Smooth muscle cell of the brain vasculature (primary cell): ENCODE measurements around the gene CFC1.
"Not testable (repeated sequence)": the region's sequence is repeated elsewhere in the genome, so short reads cannot be mapped to it uniquely, and the experiment has no call there.

Experiments
- DNase-seq: peaks from one replicate; pipeline ENCODE4 v3.0.0-alpha.2; 2012; ENCODE audit warnings: low read depth, low spot score

Gene CFC1

GRCh38 chr2:130583582-130583981, 15.8 kb downstream of the CFC1 start:
- not testable (repeated sequence) for DNase-seq

DNA sequence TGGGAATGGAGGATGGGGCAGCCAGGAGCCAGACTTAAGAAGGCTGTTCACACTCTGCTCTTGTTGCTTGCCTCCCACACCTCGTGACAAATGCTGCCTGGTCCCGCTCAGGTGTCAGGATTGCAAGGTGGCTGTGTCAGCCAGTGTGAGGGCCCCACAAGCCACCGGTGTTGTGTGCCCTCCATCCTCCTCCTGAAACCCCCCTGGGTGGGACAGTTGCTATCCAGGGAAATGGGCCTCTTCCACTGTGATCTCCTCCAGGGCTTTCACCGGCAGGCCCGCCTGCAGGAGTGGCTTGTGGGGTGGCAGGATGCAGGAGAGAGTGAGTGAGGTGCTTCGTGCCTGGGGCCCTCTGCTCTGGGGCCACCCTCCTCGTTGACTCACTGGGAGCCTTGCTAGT, 16.4 kb downstream of the CFC1 start:
- DNase-seq: not testable (repeated sequence)

GRCh38 chr2:130581491-130581890, 17.9 kb downstream of the CFC1 start:
- not testable (repeated sequence) for DNase-seq

DNA sequence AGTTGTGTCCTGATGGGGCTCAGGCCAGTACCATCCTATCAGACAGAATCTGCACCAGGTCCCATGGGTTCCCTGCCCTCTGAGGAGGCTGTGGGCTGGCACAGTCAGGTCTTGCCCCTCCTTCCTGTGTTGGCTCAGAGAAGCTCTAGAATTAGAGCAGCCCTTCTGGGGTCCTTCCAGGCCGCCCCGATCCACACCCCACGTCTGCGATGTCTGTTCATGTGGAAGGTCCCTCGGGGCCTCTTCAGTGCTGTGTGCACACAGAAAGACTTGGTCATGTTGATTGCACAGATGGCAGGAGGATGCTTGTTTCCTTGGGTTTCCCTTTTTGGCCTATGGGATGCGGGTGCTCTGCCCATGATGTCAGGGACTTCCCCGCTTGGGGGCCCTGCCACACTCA, 20.3 kb downstream of the CFC1 start:
- DNase-seq: not testable (repeated sequence)

DNA sequence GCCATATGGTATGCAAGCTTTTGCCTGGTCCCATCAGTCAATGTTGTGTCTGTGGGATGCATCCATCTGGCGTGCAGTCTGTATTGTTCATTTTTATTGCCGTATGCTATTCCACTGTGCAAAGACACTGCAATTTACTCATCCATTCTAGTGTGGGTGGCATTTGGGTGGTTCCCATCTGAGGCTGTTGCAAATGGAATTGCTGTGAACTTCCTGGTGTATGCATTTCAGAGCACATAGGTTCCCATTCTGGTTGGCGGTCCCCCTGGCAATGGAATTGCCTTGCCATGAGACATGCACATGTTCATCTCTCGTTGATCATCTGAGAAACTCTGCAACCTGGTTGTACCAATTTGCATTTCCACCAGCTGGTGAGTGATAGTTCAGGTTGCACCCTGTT, 21.8 kb downstream of the CFC1 start:
- DNase-seq: not testable (repeated sequence)

DNA sequence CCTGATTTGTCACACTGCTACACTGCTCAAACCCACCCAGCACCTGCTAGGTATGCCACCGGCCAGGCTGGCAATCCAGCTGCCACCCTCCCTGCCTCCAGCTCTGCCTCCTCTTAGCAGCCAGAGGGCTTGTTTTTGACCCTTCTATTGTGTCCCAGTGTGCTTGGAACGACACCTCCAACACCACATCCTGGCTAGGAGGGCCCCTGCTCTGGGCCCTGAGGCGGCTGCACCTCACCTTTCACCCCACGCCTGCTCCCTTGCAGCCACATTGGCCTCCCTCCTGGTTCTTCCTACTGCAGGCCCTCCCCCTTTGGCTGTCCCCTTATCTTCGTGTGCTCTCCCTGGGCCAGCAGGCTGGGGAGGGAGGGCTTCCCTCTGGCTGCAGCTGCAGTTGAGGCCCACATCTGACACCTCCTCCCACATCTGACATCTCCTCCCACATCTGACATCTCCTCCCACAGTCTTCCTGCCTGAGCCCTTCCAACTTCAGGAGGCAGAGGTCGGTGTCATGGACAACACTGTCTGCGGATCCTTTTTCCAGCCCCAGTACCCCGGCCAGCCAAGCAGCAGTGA, 23.1 kb downstream of the CFC1 start:
- not testable (repeated sequence) for DNase-seq

DNA sequence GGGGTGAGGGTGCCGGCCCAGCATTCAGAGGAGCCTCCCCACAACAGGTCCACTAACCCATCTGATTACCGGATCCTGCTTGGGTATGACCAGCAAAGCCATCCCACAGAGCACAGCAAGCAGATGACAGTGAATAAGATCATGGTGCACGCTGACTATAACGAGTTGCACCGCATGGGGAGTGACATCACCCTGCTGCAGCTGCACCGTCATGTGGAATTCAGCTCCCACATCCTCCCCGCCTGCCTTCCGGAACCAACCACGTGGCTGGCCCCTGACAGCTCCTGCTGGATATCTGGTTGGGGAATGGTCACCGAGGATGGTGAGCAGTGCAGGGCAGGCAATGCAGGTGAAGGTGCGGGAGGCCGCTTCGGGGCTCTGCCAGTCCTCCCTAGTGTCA, 25.1 kb downstream of the CFC1 start:
- DNase-seq: not testable (repeated sequence)

GRCh38 chr2:130571929-130572328, 27.4 kb downstream of the CFC1 start:
- not testable (repeated sequence) for DNase-seq

GRCh38 chr2:130566165-130566564, 33.2 kb downstream of the CFC1 start:
- DNase-seq: not testable (repeated sequence)

DNA sequence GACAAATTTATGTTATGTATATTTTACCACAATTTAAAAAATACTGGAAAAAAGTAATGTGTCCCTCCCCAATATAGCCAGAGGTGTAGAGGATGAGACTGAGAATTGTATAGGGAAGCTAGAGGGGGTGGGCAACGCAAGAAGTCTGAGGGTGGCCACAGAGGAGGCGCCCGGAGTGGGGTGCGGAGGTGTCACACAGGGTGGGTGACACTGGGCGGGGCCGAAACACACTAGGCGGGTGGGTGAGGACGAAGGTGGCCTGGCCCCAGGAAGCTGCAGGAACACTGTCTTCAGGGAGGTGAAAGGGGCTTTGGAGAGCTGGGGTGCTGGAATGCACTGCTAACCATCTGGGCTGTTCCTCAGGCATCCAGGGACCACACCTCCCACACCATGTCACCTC, 42.9 kb downstream of the CFC1 start:
- DNase-seq: not testable (repeated sequence)

DNA sequence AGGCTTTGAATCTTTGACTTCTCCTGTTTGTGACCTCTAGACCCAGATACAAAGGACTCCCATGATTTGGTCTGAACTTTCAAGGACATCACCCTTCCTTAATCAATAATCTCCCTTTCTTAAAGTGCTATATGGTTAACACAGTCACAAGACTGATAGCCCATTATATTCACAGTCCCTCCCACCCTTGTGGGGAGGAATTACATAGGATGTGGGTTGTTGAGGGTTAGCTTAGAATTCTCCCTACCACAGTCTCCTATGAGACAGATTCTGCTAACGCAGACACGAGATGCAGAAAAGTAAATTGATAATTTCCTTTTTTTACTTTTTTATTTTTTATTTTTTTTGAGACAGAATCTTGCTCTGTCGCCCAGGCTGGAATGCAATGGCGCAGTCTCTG, 45.2 kb downstream of the CFC1 start:
- DNase-seq: not testable (repeated sequence)

GRCh38 chr2:130549475-130549874, 49.9 kb downstream of the CFC1 start:
- not testable (repeated sequence) for DNase-seq

DNA sequence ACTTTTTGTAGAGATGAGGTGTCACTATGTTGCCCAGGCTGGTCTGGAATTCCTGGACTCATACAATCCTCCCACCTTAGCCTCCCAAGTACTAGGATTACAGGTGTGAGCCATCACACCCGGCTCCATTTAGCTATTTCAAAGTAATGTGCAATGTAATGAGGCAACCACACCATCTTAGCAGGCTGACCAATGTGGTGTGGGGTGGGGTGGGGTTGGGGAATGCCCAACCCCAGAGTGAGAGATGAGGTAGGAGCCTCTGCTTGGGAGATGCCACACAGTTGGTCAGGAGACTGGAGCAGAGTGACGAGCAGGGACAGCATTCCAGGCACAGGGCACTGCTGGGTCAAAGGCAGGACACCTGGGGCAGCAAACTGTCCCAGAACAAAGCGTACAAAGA, 51.0 kb downstream of the CFC1 start:
- not testable (repeated sequence) for DNase-seq

DNA sequence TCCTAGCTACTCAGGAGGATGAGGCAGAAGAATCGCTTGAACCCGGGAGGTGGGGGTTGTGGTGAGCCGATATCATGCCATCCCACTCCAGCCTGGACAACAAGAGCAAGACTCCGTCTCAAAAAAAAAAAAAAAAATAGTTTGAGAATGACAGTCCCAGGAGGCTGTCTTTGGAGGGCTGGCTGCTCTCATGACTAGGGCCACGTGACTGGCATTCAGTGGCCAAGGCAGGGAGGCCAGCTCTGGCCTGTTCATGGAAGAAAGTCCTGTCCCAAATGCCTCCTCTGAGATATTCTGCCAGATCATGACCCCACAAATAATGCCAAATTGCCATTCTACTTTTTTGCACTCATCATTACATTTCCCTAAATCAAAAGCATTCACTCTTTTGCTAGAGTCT, 54.4 kb downstream of the CFC1 start:
- DNase-seq: not testable (repeated sequence)

GRCh38 chr2:130543785-130544528, 55.4 kb downstream of the CFC1 start:
- DNase-seq: not testable (repeated sequence)

DNA sequence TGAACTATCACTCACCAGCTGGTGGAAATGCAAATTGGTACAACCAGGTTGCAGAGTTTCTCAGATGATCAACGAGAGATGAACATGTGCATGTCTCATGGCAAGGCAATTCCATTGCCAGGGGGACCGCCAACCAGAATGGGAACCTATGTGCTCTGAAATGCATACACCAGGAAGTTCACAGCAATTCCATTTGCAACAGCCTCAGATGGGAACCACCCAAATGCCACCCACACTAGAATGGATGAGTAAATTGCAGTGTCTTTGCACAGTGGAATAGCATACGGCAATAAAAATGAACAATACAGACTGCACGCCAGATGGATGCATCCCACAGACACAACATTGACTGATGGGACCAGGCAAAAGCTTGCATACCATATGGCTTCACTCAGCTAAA, 56.6 kb downstream of the CFC1 start:
- not testable (repeated sequence) for DNase-seq
